GM04504 (cell line): ENCODE measurements around the gene BEND4.
"Not testable (repeated sequence)": the region's sequence is repeated elsewhere in the genome, so short reads cannot be mapped to it uniquely, and the experiment has no call there.

Experiments used
- DNase-seq: peaks from one replicate; pipeline ENCODE4 v3.0.0-alpha.2; 2012; ENCODE audit warnings: low read depth

Gene BEND4

GRCh38 chr4:42152507-42153504 lies at the start of gene BEND4:
TSS of gene BEND4 (minus strand) at chr4:42152655. CDS start at chr4:42152143, 512 bp downstream.
- no peak for DNase-seq

GRCh38 chr4:42197341-42197740 lies 44.9 kb upstream of the BEND4 start:
- no peak for DNase-seq

GRCh38 chr4:42172921-42173320 lies 20.5 kb upstream of the BEND4 start:
- no peak for DNase-seq

GRCh38 chr4:42172128-42172790 lies 19.8 kb upstream of the BEND4 start:
- DNase-seq: no peak

- DNase-seq: no peak
Measured at GRCh38 chr4:42167709-42168108, 15.3 kb upstream of the BEND4 start.

- not testable (repeated sequence) for DNase-seq
Measured at GRCh38 chr4:42166186-42166585, 13.7 kb upstream of the BEND4 start.

GRCh38 chr4:42159271-42160001 lies 7.0 kb upstream of the BEND4 start:
- no peak for DNase-seq

- no peak for DNase-seq
Measured at GRCh38 chr4:42151568-42152506, 618 bp downstream of the BEND4 start.

GRCh38 chr4:42150653-42151567 lies 1.5 kb downstream of the BEND4 start:
- DNase-seq: no peak

- no peak for DNase-seq
Measured at GRCh38 chr4:42149004-42149403, 3.5 kb downstream of the BEND4 start.

- DNase-seq: no peak
Measured at GRCh38 chr4:42148425-42148824, 4.0 kb downstream of the BEND4 start.

- DNase-seq: no peak
Measured at GRCh38 chr4:42144028-42144427, 8.4 kb downstream of the BEND4 start.

GRCh38 chr4:42142591-42142990 lies 9.9 kb downstream of the BEND4 start:
- DNase-seq: no peak

GRCh38 chr4:42136371-42136770 lies 16.1 kb downstream of the BEND4 start:
- no peak for DNase-seq

- no peak for DNase-seq
Measured at GRCh38 chr4:42133006-42133405, 19.4 kb downstream of the BEND4 start.

- no peak for DNase-seq
Measured at GRCh38 chr4:42132099-42132498, 20.4 kb downstream of the BEND4 start.

- no peak for DNase-seq
Measured at GRCh38 chr4:42123071-42123644, 29.3 kb downstream of the BEND4 start.

- DNase-seq: no peak
Measured at GRCh38 chr4:42122237-42122636, 30.2 kb downstream of the BEND4 start.

GRCh38 chr4:42119886-42120285 lies 32.6 kb downstream of the BEND4 start:
- no peak for DNase-seq

- DNase-seq: no peak
Measured at GRCh38 chr4:42112846-42113245, 39.6 kb downstream of the BEND4 start.
